Testis (tissue), 3 donors: Measurements from ENCODE around the gene SYVN1. TPM values are rescaled to one million over a fixed set of nuclear protein-coding genes. Genes with fewer than 3 reads are reported as not detected.

Experiments used
- DNase-seq: peaks from one replicate; pipeline ENCODE4 v3.0.0-alpha.2; 2019
- H3K27ac ChIP-seq, 2 donors: fragments of 200-600 bp; sonication (generic); one replicate each; pipeline ENCODE4 v1.5.1; 2019
- H3K27me3 ChIP-seq: fragments of 200-600 bp; sonication (generic); one replicate; pipeline ENCODE4 v1.5.1; 2019
- H3K36me3 ChIP-seq: fragments of 200-600 bp; sonication (generic); one replicate; pipeline ENCODE4 v1.5.1; 2017; ENCODE audit warnings: low read depth; ENCODE audit errors: missing control alignments
- H3K4me1 ChIP-seq: fragments of 200-600 bp; sonication (generic); one replicate; pipeline ENCODE4 v1.5.1; 2019
- H3K4me3 ChIP-seq, 2 donors: fragments of 200-600 bp; sonication (generic); one replicate each; pipeline ENCODE4 v1.5.1; 2017 to 2019
- H3K9me3 ChIP-seq: fragments of 200-600 bp; sonication (generic); one replicate; pipeline ENCODE4 v1.5.1; 2017
- CTCF ChIP-seq, 3 experiments: fragments of 450-650 bp in 2 of 3; fragments of 200-600 bp in 1 of 3; sonication (generic) in 1 of 3; IDR thresholded peaks; one replicate each; pipeline ENCODE4 v1.5.1; 2016 to 2019; ENCODE audit warnings: antibody characterized with exemption in 3 of 3, mild to moderate bottlenecking in 2 of 3, moderate library complexity in 1 of 3
- POLR2A ChIP-seq: fragments of 450-650 bp; IDR thresholded peaks from one replicate; pipeline ENCODE4 v1.6.1; 2017; ENCODE audit warnings: antibody characterized with exemption, mild to moderate bottlenecking, moderate library complexity
- WGBS, 2 donors: methylation state at CpG; one replicate each; pipeline ENCODE4 v1.1.5; 2018; 5-methylcytosine and 5-hydroxymethylcytosine counted together
- intact Hi-C: fragments of 100-400 bp; cut with DNase I; formaldehyde crosslinking; loops from one replicate; pipeline ENCODE4 v1.15.1; 2023; ENCODE audit warnings: low total_unique reads
- polyA plus RNA-seq: library from polyadenylated mRNA; stranded (reverse); fragments of 350-450 nt; fragmentation: Illumina TruSeq; extraction: RNeasy Lipid Tissue Mini Kit (QIAGEN cat#74804); gene quantifications from one replicate; pipeline ENCODE4 v1.2.3, GENCODE V29; 2014; ENCODE audit warnings: low read depth, low replicate concordance; ENCODE audit not compliant: insufficient read depth
- total RNA-seq, 2 donors: library from RNA; depleted of rRNA; stranded (reverse); fragments of >200 nt; gene quantifications; one replicate each; pipeline ENCODE4 v1.2.3, GENCODE V29; 2016

The SYVN1 gene
- total and polyA plus RNA-seq, 3 donors from 2014 or later = 62.0 to 87.2 (median 67.4) TPM

GRCh38 chr11:65160643-65161042 is 26.3 kb upstream of the SYVN1 start:
- Histone ChIP-seq H3K27ac (no peak overlapping the region), H3K36me3 (no peaks in the 10 kb centered on the region), H3K4me3 (no peak overlapping the region), H3K9me3 (no peaks in the 10 kb centered on the region), H3K4me1 (no peaks in the 10 kb centered on the region), H3K27me3 (no peaks in the 10 kb centered on the region)
- intact Hi-C loops = no loop called here
- 78 to 92% methylated on average over 3 of the region's 3 CpGs for WGBS, 2 donors
- no peak for DNase-seq
- TF ChIP-seq POLR2A (no peak), CTCF (IDR thresholded peaks at IDR 0.05) (no peak)

- H3K4me3 ChIP-seq = no peak overlapping the region
- no peaks in the 10 kb centered on the region for H3K27me3 ChIP-seq
- WGBS, 2 donors = 81 to 87% methylated on average over 5 of the region's 5 CpGs
- intact Hi-C loops = no loop called here
- no peak overlapping the region for H3K27ac ChIP-seq
- H3K4me1 ChIP-seq = no peaks in the 10 kb centered on the region
- H3K36me3 ChIP-seq = no peaks in the 10 kb centered on the region
- H3K9me3 ChIP-seq = no peaks in the 10 kb centered on the region
- no peak for TF ChIP-seq POLR2A
- no peak for TF ChIP-seq CTCF (IDR thresholded peaks at IDR 0.05)
- no peak for DNase-seq
These were observed 24.7 kb upstream of the SYVN1 start for GRCh38 chr11:65159012-65159411.

- Histone ChIP-seq H3K4me1 (no peaks in the 10 kb centered on the region), H3K27me3 (no peaks in the 10 kb centered on the region), H3K36me3 (no peaks in the 10 kb centered on the region), H3K27ac (no peak overlapping the region), H3K9me3 (no peaks in the 10 kb centered on the region), H3K4me3 (no peak overlapping the region)
- no peak for TF ChIP-seq POLR2A
- TF ChIP-seq CTCF (IDR thresholded peaks at IDR 0.05) = no peak
- WGBS, 2 donors = 80 to 85% methylated on average over 3 of the region's 3 CpGs
- intact Hi-C loops = no loop called here
- no peak for DNase-seq
These were observed 23.0 kb upstream of the SYVN1 start for GRCh38 chr11:65157336-65157735.

- no peak overlapping the region for H3K4me3 ChIP-seq
- no peaks in the 10 kb centered on the region for H3K4me1 ChIP-seq
- no peaks in the 10 kb centered on the region for H3K27me3 ChIP-seq
- H3K27ac ChIP-seq = no peak overlapping the region
- TF ChIP-seq CTCF (IDR thresholded peaks at IDR 0.05) (no peak), POLR2A (no peak)
- H3K36me3 ChIP-seq = no peaks in the 10 kb centered on the region
- intact Hi-C loops = no loop called here
- 95 to 96% methylated on average over 3 of the region's 3 CpGs for WGBS, 2 donors
- no peak for DNase-seq
- no peaks in the 10 kb centered on the region for H3K9me3 ChIP-seq
These were observed 22.6 kb upstream of the SYVN1 start for GRCh38 chr11:65156926-65157325.

DNA sequence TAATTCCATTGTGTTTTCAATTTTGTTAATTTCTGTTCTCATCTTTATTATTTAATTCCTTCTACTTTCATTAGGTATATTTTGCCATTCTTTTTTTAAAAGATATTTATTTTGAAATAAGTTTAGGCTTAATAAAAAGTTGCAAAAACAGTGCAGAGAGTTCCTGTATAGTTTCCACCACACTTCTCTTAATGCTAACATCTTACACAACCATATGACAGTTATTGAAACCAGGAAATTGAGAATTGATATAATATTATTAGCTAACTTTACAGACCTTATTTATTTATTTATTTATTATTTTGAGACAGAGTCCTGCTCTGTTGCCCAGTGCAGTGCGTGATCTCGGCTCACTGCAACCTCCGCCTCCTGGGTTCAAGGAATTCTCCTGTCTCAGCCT is 21.9 kb upstream of the SYVN1 start:
- no peak for DNase-seq
- WGBS, 2 donors = 95 to 97% methylated on average over 3 of the region's 3 CpGs
- H3K9me3 ChIP-seq = no peaks in the 10 kb centered on the region
- intact Hi-C loops = no loop called here
- H3K27me3 ChIP-seq = no peaks in the 10 kb centered on the region
- H3K27ac ChIP-seq = no peak overlapping the region
- no peaks in the 10 kb centered on the region for H3K4me1 ChIP-seq
- H3K36me3 ChIP-seq = no peaks in the 10 kb centered on the region
- TF ChIP-seq POLR2A (no peak), CTCF (IDR thresholded peaks at IDR 0.05) (no peak)
- no peak overlapping the region for H3K4me3 ChIP-seq
